Astrocyte of the hippocampus (primary cell): ENCODE data around the gene PPFIA4.
"Not testable (repeated sequence)": the region's sequence is repeated elsewhere in the genome, so short reads cannot be mapped to it uniquely, and the experiment has no call there.

ENCODE experiments used
- DNase-seq: peaks from one replicate; pipeline ENCODE4 v3.0.0; 2011; ENCODE audit warnings: low read depth, low spot score

The PPFIA4 gene

DNA sequence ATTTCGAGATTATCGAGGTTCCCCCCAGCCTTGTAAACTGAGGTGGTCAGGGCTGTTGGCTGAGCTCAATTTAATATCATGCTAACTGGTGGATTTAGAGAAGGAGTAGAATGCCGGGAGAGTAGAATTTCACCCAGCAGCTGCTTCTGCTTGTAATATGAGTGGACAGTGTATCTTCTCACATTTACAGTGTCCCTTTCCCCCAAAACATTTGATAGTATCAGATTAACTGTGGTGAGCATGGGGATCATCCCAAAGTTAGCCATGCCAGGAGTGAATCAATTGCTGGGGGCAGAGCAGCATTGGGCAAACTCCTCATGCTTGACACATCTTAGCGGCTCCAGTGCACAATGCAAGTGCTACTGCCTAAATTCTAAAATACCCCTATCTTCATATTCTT lies 9.2 kb upstream of the PPFIA4 start:
- DNase-seq = no peak

DNA sequence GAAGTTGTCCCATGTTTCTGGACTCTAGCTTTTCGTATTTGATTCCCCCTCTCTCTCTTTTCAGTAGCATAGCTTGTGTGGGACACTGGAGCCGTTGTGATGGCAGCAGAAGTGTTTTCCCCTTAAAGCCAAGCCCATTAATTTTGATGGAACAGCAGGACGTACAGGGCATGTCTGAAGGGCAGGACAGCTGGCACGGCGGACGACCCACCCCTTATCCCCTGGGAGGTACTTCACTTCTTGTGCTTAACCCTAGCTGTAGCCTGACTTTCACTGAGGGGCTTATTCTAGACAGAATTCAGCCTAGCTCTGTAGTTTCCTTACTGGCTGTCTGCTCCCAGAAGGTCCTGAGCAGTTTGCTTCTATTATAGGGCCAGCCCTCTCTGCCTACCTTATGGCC lies 8.6 kb upstream of the PPFIA4 start:
- DNase-seq = no peak

DNA sequence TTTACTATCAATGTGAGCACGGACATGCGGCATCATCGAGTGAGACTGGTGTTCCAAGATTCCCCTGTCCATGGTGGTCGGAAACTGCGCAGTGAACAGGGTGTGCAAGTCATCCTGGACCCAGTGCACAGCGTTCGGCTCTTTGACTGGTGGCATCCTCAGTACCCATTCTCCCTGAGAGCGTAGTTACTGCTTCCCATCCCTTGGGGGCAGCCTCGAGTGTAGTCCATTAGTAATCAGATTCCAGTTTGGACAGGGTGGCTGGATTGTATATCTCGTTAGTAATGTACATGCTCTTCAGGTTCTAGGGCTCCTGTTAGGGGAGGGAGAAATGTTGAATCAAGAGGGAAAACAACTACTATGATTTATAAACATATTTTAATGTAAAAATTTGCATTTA lies 3.4 kb upstream of the PPFIA4 start:
- DNase-seq = not testable (repeated sequence)

DNA sequence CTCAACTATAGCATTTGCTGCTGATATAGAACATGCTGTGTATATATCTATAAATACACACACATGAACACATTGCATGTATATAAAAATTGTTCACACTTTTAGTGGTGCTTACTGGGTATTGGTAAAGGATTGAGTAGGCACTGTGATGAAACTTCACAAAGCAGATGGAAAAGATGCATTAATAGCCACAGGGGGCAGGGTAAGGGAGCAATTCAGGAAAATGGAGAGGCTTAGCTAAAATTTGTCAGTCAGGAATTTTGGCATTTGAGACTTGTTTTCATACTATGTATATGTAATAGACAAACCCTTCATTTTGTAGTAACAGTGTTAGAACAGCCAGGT lies 633 bp upstream of the PPFIA4 start:
- no peak for DNase-seq

DNA sequence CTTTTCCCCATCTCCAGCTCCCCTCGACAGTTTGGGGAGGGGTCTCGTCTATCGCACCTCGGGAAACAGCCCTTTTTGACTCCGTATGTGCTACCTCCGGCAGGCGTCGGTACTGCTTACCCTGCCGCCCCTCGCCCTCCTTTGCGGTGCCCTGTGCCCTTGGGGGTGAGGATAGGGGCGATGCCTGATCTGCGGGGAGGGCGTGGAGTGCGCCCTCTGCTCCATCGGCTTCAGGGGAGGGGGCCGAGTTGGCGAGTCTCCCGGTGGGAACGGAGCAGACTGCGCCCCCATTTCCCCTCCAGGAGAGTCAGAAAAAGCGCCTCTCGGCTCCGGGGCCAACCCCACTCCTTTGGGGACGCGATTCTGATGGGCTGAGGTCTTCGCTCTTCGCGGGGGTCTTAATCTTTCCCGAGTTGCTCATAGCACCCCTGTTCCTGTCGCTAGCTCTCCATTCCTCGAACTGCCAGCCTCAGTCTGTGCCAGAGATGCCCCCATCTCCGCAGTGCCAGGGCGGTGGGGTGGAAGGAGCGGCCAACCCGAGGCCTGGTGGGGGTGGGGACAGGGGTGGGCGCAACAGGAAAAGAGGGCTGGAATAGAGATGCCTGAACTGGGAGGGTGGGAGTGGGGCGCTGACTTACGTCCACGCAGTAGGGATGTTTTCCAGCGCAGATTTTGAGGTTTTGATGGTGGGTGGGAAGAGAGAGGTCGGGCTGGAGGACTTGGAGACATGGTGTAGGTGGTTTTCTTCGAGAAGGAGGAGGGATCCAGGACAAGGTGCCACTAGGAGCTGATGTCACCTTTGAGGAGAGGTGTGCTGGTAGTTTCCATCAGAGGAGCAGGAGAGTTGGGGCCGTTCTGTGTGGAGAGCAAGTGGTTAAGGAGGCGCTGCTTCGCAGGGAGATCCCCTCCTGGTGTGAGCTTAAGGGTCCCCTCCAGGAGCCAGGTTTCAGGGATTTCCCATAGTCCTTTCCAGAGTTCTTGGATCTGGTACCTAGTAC lies 674 bp downstream of the PPFIA4 start:
- no peak for DNase-seq

DNA sequence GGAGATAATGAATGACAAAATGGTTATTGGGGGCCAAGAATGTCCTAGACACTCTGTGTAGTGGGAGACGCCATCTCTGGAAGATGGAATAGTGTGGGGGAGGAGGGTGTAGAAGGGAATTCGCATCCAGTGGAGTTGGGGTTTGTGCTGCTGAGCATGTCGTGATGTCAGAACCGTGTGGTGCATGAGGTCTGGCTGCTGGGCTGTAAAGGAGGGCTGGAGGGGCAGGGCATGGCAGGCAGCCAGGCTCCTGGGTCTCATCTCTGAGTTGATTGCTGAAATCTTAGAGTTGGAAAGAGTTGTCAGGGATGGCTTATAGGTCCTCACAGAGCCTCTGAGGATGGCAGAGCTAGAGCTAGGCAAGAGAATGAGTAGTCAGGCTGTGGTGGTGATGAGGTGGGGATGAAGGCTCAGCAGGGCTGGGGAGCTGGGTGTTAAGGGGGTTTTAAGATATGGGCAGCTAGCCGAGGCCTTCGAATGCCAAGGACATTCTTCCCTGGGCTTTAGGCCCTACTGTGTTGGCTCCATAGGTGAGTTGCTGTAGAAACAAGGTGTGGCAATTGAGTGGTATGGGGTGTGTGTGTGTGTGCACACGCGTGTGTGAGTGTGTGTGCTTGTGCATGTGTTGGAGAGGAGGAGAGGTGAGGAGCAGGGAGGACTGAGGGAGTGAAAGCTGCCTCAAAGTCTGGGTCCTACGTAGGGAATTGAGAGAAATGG lies 1.9 kb downstream of the PPFIA4 start:
- no peak for DNase-seq

DNA sequence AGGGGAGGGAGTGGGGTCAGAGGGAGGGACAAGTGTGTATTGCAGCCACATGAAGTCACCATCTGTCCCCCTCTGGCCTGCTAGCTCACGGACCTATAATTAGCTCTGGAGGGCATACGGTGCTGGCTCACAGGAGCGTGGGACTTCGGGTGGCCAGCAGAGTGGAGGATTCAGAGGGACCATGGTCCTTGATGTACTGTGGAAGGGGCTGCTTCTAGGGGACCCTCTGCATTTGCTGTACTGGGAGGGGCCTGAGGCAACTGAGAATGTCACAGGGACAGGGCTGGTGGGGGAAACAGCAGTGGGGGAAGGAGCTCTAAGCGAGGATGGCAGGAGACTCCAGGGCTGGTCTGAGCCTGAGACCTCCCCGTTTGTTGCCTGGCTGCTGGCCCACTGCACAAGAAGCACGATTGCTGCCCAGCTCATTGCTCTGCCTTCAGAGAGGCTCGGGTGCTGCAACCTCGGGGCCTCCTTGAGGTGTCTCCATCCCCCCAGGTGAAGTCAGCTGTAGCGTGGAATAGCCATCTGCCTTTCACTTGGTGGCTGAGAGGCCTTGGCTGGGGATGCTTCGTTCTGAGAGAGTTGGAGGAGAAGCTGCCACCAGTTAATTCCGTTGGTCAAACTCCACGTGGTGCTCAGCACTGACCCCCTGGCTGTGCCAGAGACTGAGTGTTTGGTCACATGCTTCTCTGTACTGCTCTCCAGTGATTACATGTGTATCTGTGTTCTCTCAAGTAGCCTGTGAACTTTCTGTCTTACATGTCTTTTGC lies 2.7 kb downstream of the PPFIA4 start:
- no peak for DNase-seq

DNA sequence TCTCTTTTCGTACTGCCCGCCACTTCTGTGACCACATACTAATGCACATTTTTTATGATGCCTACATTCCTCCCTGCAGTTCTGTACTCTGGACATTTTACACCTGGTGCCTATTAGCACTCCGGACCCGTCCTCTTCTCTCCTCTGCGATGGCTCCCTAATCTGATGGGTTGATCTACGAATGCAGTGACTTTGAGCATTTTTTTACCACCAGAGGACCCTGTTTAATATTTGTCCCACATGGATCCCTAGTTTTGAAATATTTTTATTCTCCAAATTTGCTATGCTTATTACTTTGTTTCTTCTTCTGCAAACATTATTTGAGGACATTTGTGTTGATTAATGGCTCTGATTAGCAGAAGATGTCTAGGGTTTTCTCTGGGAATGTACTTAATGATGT lies 5.2 kb downstream of the PPFIA4 start:
- DNase-seq = no peak

DNA sequence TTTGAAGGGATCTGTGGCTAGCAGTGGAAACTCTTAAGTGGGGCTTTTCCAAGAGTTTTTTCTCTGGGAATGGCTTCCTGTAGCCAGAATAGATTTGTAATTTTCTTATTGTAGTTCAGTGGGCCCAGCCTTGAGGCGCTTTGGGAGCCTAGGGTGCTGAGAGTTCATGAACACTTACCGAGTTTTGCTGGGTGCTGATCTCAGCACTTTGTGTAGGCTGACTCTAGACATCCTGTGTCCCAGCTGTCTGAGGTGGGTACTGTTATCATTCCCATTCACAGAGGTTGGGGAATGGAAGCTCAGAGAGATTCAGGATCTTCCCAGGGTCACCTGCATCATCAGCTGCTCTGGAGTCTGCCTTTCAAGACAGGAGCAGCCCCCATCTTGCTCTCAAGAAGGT lies 7.0 kb downstream of the PPFIA4 start:
- DNase-seq = no peak

DNA sequence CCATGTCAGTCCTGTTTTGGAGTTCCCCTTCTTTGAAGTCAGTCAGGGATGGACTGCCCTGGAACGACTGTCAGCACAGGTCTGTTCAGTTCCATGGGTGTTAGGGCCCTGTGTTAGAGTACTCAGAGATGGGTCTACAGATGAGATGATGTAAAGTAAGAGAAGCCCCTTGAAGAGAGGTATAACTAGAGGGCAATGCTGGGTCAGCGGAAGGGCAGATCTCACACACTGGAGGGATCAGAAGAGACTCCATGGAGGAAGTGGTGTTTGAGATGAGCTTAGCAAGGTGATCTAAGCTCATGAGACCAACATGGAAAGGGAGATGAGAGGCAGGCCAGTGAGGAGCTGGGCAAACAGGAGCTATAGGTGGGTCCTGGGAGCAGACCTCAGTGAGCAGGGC lies 7.6 kb downstream of the PPFIA4 start:
- no peak for DNase-seq

DNA sequence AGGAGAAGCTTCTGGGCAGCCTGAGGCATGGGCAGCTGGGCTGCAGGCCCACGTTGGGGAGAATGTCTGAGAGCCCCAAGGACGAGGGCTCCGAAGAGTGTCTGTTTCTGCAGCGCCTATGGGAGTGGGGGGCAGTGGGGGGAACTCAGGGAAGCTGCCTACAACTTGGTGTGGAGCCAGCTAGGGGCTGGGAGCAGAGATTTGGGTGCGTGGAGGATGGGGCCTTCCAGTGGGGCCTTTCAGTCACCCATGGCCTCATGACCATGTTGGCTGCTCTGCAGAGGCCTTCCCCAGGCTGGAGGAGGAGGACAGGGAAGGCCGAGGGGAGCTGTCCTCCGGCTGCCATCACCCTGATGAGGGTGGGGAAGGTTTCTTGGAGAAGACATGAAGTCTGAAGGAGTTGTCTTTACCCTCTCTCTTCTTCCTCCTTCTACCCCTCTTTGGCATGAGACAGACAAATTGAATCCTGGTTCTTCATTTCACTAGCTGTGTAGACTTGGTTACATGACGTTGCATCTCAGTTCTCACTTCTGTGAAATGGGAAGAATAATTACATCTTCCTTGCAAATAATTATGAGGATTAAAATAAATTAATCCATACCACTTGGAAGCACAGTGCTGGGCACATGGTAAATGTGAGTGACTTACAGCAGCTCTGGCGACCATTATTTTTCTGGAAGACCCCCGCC lies 8.3 kb downstream of the PPFIA4 start:
- DNase-seq = no peak

DNA sequence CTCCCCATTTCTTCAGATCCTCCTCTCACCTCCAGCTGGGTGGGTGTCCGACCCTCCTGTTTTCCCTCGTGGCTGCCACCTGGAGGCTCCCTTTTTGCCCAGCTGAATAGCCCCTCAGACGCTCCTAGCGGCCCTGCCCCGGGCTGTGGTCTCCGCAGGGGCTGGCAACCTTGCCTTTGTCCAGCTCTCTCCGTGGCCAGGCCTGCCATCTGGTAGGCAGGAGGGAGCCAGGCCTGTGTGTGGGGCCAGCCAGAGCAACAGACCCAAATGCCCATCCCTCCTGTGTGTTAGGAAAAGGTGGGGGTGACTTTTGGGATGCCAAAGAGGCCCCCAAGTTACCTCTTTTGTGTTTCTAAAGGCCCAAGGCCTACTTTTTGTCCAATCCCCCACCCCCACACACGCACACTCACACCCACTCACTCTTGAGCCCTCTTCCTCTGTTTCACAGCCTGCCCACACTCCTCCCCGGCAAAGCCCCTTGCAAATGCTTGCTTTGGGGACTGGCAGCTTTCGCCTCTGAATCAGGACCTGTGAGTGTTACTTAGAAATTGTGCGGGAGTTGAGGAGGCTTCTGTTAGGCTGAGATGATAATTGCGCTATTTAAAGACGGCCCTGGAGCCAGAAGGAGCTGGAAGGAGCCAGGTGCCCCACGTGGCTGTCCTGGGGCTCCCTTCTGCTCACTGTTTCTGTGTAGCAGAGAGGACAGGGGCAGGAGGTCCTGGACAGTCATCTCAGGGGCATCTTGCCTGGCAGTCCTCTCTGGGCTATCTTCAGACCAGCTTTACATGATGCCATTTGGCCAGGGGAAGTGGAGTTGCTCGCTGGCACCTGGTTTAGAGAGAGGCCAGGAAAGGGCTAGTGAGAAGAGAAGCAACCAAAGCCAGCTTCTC lies 9.1 kb downstream of the PPFIA4 start:
- DNase-seq = no peak

DNA sequence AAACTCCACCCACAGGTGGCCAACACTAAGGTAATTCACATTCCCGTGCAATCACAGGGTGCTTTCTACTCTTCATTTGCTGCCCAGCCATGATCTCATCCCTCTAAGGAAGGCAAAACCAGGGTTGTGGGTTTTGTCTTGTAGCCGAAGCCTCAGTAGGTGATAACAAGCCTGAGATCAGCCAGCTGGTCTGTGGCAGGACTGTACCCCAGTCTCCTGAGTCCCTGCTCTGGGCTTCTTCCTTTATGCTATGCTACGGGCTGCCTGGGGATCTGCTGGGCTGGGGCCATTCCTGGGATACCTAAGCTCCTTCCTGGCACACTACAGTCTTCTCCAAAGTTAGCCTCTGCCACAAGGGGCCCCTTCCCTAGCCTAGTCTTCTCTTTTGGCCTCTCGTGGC lies 9.8 kb downstream of the PPFIA4 start:
- no peak for DNase-seq

DNA sequence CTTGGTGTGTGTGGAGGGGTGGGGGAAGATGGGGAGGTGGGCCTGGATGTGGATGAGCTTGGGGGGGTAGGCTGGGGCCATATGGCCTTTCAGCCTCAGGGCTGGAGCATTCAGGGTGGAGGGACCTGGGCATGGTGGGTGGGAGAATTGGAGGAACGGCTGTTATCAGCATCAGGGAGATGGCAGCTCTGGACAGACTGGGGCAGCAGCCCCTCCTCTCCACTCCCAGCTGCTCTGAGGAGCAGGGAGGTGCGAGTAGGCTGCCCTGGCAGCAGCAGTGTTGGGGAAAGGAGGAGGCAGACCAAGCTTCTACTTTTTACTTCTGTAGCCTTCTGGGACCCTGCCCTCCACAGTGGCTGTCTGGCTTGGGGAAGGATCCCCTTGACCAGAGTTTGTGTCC lies 10.2 kb downstream of the PPFIA4 start:
- no peak for DNase-seq

DNA sequence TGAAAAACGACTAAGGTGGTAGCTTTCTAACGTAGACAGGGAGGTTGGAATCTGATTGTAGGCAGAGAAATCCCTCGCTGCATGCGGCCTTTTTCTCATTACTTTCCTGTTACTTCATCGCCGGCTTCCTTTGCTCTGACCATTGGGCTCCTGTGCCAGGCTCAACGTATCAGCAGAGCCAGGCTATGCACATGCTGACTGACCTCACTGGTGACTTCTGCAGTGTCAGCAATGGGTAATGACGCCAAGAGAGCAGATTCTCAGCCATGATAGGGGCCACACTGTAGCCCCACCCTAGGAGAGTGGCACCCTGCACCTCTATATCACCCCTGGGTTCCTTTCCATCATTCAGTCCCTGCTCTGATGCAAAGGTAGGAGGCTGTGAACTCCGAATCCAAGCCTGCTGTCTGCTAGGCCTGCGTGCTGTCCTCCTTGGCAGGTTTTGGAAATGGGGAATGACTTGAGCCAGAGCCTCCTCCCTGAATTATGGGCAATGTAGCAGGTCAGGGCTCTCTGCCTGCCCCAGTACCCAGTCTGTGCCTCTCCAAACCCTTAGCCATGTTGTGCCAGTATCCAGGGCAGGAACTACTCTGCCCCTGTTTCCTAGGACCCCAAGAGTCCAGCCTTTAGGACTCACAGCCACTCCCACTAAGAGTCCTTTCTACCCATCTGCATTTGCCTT lies 11.4 kb downstream of the PPFIA4 start:
- no peak for DNase-seq

DNA sequence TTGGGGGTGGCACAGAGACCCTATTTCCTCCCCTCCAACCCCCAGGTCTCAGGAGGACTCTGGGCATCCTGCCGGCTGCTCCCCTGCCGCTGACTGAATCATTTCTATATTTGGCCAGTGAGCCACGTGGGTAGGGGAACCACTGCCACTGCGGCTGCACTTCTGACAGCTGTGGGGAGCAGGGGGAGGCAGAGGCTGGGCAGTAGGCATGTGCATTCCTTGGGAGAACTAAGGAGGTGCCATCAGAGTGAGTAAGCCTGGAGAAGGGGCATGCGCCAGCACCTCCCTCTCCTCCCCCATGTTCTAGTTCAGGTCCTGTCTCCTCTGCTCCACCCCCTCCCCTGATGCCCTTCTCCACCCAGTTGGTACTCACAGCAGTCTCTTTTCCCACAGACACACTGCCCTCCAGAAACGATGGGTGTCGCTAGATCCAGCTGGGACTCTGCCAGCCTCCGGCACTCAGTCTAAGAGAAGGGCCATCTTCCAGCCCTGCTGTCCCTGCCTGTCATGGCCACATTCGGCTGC lies 12.0 kb downstream of the PPFIA4 start:
- peak; percentile 93 for DNase-seq

DNA sequence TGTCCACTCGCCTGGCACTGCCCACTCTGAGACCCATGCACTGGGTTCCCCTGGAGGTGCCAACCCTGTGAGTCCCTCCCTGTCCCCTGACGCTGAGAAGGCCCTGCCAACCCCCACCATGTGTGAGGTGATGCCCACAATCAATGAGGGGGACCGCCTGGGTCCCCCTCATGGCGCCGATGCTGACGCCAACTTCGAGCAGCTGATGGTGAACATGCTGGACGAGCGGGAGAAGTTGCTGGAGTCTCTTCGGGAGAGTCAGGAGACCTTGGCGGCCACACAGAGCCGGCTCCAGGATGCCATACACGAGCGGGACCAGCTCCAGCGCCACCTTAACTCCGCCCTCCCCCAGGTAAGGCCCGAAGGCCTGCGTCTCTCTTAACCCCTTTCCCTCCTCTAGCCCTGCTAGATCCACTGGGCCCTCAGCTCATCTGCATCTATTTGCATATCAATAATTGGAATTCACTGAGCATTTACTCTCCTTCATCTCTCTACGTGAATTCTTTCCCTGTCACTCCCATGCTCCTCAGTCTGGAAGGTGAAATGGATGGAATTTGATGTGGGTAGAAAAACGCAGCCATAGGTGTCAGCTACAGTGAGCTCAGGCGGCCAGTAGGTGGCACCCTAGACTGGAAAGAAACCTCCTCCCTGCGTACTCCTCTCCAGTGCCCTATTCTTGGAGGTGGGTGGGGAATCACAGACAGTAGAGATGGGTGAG lies 12.8 kb downstream of the PPFIA4 start:
- peak; percentile 86 for DNase-seq

DNA sequence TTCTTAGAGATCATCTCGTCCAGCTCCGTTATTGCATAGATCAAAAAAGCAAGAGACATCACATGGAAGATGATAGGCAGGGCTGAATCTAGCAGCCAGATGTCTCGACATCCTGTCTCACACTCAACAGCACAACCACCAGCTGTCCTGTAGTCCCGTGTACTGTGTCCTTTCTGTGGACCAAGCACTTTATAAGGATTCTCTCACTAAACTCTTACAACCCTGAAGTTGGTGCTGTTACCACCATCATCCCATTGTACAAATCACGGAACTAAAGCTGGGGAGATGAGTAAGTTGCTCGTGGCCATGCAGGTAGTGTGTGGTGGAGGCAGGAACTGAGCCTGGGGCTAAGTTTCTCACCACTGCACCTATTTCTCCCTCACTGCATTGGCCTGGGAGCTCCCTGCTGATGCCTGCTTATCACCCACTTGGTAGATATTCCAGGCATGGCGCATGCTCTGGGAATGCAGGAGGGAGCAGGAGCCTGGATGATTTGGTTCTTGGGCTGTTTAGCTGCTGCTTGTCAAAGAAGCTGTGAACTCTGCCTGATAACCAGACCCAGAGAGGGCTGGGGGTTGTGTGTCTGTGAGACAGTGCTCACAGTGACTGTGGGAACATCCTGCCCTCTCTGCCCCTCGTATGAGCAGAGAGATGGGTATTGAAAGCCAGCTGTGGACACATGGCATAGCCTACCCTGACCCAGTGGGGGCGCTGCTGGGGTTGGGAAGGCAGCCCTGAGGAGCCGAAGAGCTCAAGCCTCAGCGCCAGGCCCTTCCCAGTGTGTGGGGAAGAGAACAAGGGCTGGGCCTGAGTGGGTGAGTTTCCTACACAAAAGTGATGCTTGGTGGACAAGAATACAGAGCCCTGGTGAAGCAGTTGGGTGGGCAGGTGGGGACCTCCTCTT lies 13.6 kb downstream of the PPFIA4 start:
- peak; percentile 32 for DNase-seq
